CD14-positive monocyte (primary cell): ENCODE measurements around the gene CACNB2. TPM values are rescaled to one million over a fixed set of nuclear protein-coding genes. Genes with fewer than 3 reads are reported as not detected.

Experiments
- DNase-seq, 3 donors: peaks; one replicate each; pipeline ENCODE4 v3.0.0-alpha.2; 2011 to 2022
- H2AFZ ChIP-seq: 2 replicates; pipeline ENCODE4 v1.6.0; 2012; ENCODE audit warnings: mild to moderate bottlenecking, low read depth, low read length, inconsistent platforms; ENCODE audit not compliant: insufficient read depth, poor library complexity, severe bottlenecking
- H3K27ac ChIP-seq, 2 donors: 1 replicate in 1 of 2; 2 replicates in 1 of 2; pipeline ENCODE4 v1.5.1; 2012 to 2013; ENCODE audit warnings: low read length in 2 of 2, control low read depth in 1 of 2, inconsistent platforms in 1 of 2, low read depth in 1 of 2, mild to moderate bottlenecking in 1 of 2
- H3K27me3 ChIP-seq, 2 donors: one replicate each; pipeline versions ENCODE4 v1.6.0 to v1.6.1; 2011 to 2013; ENCODE audit warnings: low read length in 2 of 2; ENCODE audit not compliant: control insufficient read depth in 2 of 2, insufficient read depth in 2 of 2
- H3K36me3 ChIP-seq, 2 donors: replicated peaks in 1 of 2; 1 replicate in 1 of 2; 2 replicates in 1 of 2; pipeline versions ENCODE4 v1.5.1 to v1.6.1; 2012 to 2013; ENCODE audit warnings: low read length in 2 of 2, control low read depth in 1 of 2, inconsistent platforms in 1 of 2, mild to moderate bottlenecking in 1 of 2; ENCODE audit not compliant: insufficient read depth in 2 of 2, control insufficient read depth in 1 of 2
- H3K4me1 ChIP-seq, 2 donors: 1 replicate in 1 of 2; 2 replicates in 1 of 2; pipeline versions ENCODE4 v1.5.1 to v1.6.1; 2012 to 2013; ENCODE audit warnings: low read length in 2 of 2, control low read depth in 1 of 2, inconsistent platforms in 1 of 2, mild to moderate bottlenecking in 1 of 2, moderate library complexity in 1 of 2; ENCODE audit not compliant: insufficient read depth in 2 of 2, control insufficient read depth in 1 of 2
- H3K4me2 ChIP-seq: replicated peaks from 2 replicates; pipeline ENCODE3; 2012; ENCODE audit warnings: low read length, moderate library complexity, mild to moderate bottlenecking; ENCODE audit not compliant: poor library complexity, severe bottlenecking; ENCODE audit errors: extremely low read depth
- H3K4me3 ChIP-seq, 3 experiments: fragments of 200-600 bp in 1 of 3; sonication (generic) in 1 of 3; replicated peaks in 1 of 3; 1 replicate in 2 of 3; 2 replicates in 1 of 3; pipeline ENCODE4 v1.5.1; 2011 to 2013; ENCODE audit warnings: low read length in 3 of 3, mild to moderate bottlenecking in 3 of 3, control low read depth in 2 of 3, low read depth in 2 of 3, inconsistent platforms in 1 of 3, moderate library complexity in 1 of 3
- H3K79me2 ChIP-seq: 2 replicates; pipeline ENCODE4 v1.6.0; 2012; ENCODE audit warnings: mild to moderate bottlenecking, control low read depth, inconsistent platforms, low read length, moderate library complexity; ENCODE audit not compliant: insufficient read depth
- H3K9ac ChIP-seq: 2 replicates; pipeline ENCODE4 v1.6.0; 2017; ENCODE audit warnings: low read length, mild to moderate bottlenecking; ENCODE audit not compliant: insufficient read depth, poor library complexity, severe bottlenecking
- H3K9me3 ChIP-seq, 2 donors: replicated peaks in 1 of 2; 1 replicate in 1 of 2; 2 replicates in 1 of 2; pipeline versions ENCODE4 v1.5.1 to v1.6.1; 2012 to 2013; ENCODE audit warnings: low read length in 2 of 2, control low read depth in 1 of 2; ENCODE audit not compliant: control insufficient read depth in 1 of 2, insufficient read depth in 1 of 2
- H4K20me1 ChIP-seq: 2 replicates; pipeline ENCODE4 v1.6.0; 2012; ENCODE audit warnings: mild to moderate bottlenecking, low read length, control low read depth, moderate library complexity; ENCODE audit not compliant: insufficient read depth
- H3K27ac Mint-ChIP-seq, 7 donors: one replicate each; pipeline ENCODE4 v1.8.0; 2020; ENCODE audit warnings: mild to moderate bottlenecking in 7 of 7, mixed read lengths in 7 of 7, moderate library complexity in 6 of 7, inconsistent platforms in 2 of 7
- H3K27me3 Mint-ChIP-seq, 3 donors: one replicate each; pipeline ENCODE4 v1.8.0; 2021 to 2022; ENCODE audit warnings: low read depth in 3 of 3, mild to moderate bottlenecking in 3 of 3, mixed read lengths in 3 of 3, moderate library complexity in 3 of 3, inconsistent platforms in 1 of 3
- H3K36me3 Mint-ChIP-seq, 2 donors: one replicate each; pipeline ENCODE4 v1.8.0; 2020; ENCODE audit warnings: mixed read lengths in 2 of 2, inconsistent platforms in 1 of 2, mild to moderate bottlenecking in 1 of 2
- H3K4me1 Mint-ChIP-seq: one replicate; pipeline ENCODE4 v1.8.0; 2020; ENCODE audit warnings: mild to moderate bottlenecking, mixed read lengths
- H3K4me3 Mint-ChIP-seq, 2 donors: one replicate each; pipeline ENCODE4 v1.8.0; 2020; ENCODE audit warnings: mild to moderate bottlenecking in 2 of 2, mixed read lengths in 2 of 2, moderate library complexity in 1 of 2
- H3K9me3 Mint-ChIP-seq, 7 donors: one replicate each; pipeline ENCODE4 v1.8.0; 2020 to 2022; ENCODE audit warnings: mixed read lengths in 7 of 7, mild to moderate bottlenecking in 6 of 7, moderate library complexity in 6 of 7, inconsistent platforms in 2 of 7
- WGBS: methylation state at CpG from one replicate; pipeline ENCODE4 v1.1.5; 2013; ENCODE audit warnings: missing lambda C conversion rate; ENCODE audit not compliant: insufficient coverage; 5-methylcytosine and 5-hydroxymethylcytosine counted together
- intact Hi-C, 2 donors: fragments of 100-400 bp; cut with micrococcal nuclease; formaldehyde crosslinking; loops; one replicate each; pipeline versions ENCODE4 v1.15.0 to v1.15.1; 2023
- polyA plus RNA-seq, 3 donors: library from polyadenylated mRNA; depleted of rRNA in 1 of 3; unstranded in 2 of 3; stranded (reverse) in 1 of 3; fragments of 300-500 nt in 2 of 3; fragments of >200 nt in 1 of 3; fragmentation: Illumina TruSeq in 2 of 3; gene quantifications; 1 replicate in 2 of 3; 2 replicates in 1 of 3; pipeline ENCODE4 v1.2.3, GENCODE V29; 2012 to 2021
- TF ChIP-seq, protein P1 (sequence below): fragments of 200-600 bp; IDR thresholded peaks from one replicate; pipeline ENCODE4 v1.8.0; 2022; ENCODE audit warnings: antibody characterized with exemption, mild to moderate bottlenecking

Gene CACNB2
- polyA plus RNA-seq, 3 donors: 0.05 TPM; not detected in 2

DNA sequence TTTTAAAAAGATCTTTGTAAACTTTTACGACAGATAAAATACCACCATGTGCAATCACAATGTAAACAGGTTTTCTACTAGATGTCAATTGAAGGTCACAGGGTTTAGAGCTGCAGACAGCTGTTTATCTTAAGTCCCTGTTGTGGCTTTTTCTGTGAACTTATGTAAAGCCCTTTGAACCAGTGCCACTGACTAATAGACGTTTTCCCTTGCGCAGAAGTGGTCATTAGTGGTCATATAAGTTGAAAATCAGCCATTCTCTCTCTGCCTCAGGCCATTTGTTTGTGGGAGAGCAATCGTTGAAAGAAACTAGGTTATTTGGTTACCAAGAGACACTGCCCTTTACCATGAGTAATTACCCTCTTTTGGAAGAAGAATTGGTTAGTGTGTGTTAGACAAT, 23.9 kb downstream of the CACNB2 start:
- H3K27ac ChIP-seq: no peak overlapping the region
- intact Hi-C loops: no loop called here
- TF ChIP-seq, protein P1, sequence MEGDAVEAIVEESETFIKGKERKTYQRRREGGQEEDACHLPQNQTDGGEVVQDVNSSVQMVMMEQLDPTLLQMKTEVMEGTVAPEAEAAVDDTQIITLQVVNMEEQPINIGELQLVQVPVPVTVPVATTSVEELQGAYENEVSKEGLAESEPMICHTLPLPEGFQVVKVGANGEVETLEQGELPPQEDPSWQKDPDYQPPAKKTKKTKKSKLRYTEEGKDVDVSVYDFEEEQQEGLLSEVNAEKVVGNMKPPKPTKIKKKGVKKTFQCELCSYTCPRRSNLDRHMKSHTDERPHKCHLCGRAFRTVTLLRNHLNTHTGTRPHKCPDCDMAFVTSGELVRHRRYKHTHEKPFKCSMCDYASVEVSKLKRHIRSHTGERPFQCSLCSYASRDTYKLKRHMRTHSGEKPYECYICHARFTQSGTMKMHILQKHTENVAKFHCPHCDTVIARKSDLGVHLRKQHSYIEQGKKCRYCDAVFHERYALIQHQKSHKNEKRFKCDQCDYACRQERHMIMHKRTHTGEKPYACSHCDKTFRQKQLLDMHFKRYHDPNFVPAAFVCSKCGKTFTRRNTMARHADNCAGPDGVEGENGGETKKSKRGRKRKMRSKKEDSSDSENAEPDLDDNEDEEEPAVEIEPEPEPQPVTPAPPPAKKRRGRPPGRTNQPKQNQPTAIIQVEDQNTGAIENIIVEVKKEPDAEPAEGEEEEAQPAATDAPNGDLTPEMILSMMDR: no peak
- Mint-ChIP-seq H3K36me3 (no peaks in the 10 kb centered on the region), H3K27me3 (peaks cover 0 to 4% (median 3%) of the 10 kb centered on the region in 3 donors), H3K4me3 (no peak overlapping the region), H3K9me3 (no peaks in the 10 kb centered on the region), H3K27ac (no peak overlapping the region), H3K4me1 (no peaks in the 10 kb centered on the region)
- H3K4me2 ChIP-seq: no peak overlapping the region
- no peaks in the 10 kb centered on the region for H3K9me3 ChIP-seq
- H3K9ac ChIP-seq: no peak overlapping the region
- WGBS: 100% methylated on average over 1 of the region's 4 CpGs
- no peak overlapping the region for H3K4me3 ChIP-seq
- no peaks in the 10 kb centered on the region for H3K79me2 ChIP-seq
- H4K20me1 ChIP-seq: no peaks in the 10 kb centered on the region
- H3K27me3 ChIP-seq: no peaks in the 10 kb centered on the region
- no peaks in the 10 kb centered on the region for H3K36me3 ChIP-seq
- no peak overlapping the region for H2AFZ ChIP-seq
- DNase-seq: no peak
- H3K4me1 ChIP-seq: no peaks in the 10 kb centered on the region

DNA sequence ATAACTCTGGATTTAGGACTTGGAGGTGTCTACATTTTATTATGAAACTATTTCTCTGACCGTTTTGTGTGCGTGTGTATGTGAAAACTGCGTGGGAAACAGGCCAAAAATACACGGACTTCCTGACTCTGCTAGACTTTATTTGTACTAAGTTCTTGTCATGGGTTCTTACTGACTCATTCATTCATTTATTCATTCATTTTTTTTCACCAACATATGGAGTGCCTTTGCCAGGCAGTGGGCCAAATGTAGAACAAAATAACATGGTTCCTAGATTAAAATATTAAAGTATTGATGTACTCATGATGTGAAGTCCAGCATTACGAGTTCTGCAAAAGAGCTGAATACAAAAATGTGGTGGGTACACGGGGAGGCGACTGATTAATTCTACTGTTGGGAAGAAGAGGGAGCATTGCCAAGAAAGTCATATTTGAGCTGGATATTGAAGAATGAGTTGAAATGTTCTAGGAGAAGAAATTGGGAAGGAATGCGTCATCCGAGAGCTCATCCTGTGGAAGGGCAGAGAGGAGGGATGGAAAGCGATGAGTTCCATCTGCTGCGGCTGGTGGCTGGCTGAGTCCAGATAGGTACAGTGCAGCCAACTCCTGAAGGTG, 24.6 kb downstream of the CACNB2 start:
- Histone ChIP-seq H3K4me3 (no peak overlapping the region), H3K9me3 (no peaks in the 10 kb centered on the region), H3K27ac (no peak overlapping the region), H3K79me2 (no peaks in the 10 kb centered on the region), H3K4me1 (no peaks in the 10 kb centered on the region), H3K27me3 (no peaks in the 10 kb centered on the region), H3K9ac (no peak overlapping the region), H2AFZ (no peak overlapping the region), H3K36me3 (no peaks in the 10 kb centered on the region), H3K4me2 (no peak overlapping the region), H4K20me1 (no peaks in the 10 kb centered on the region)
- WGBS: 93% methylated on average over 9 of the region's 11 CpGs
- no peaks in the 10 kb centered on the region for H3K36me3 Mint-ChIP-seq
- H3K4me1 Mint-ChIP-seq: no peaks in the 10 kb centered on the region
- H3K9me3 Mint-ChIP-seq: peaks cover 0 to under 1% (median 0%) of the 10 kb centered on the region in 7 donors
- no peak overlapping the region for H3K4me3 Mint-ChIP-seq
- H3K27me3 Mint-ChIP-seq: peaks cover 0 to 4% (median 3%) of the 10 kb centered on the region in 3 donors
- H3K27ac Mint-ChIP-seq: no peak overlapping the region
- DNase-seq: no peak
- TF ChIP-seq, protein P1: no peak
- intact Hi-C loops: no loop called here
